GM12873 (cell line): ENCODE results near the gene PLCB4.

Experiments
- CTCF ChIP-seq: IDR thresholded peaks from 2 replicates; pipeline ENCODE4 v1.5.1; 2012; ENCODE audit warnings: low read depth, mild to moderate bottlenecking, moderate library complexity, low read length, control low read depth; ENCODE audit not compliant: insufficient read depth; ENCODE audit errors: missing control alignments

PLCB4 gene

GRCh38 chr20:9447182-9447581 lies 378.3 kb downstream of the PLCB4 start:
- no peak for TF ChIP-seq CTCF

- no peak for TF ChIP-seq CTCF
Observed at GRCh38 chr20:9453201-9453600, 384.3 kb downstream of the PLCB4 start.

GRCh38 chr20:9454791-9455190 lies 385.9 kb downstream of the PLCB4 start:
- no peak for TF ChIP-seq CTCF

GRCh38 chr20:9457136-9457535 lies 388.2 kb downstream of the PLCB4 start:
- no peak for TF ChIP-seq CTCF

GRCh38 chr20:9458138-9458796 lies 389.4 kb downstream of the PLCB4 start:
- TF ChIP-seq CTCF = peak; percentile 66

GRCh38 chr20:9460518-9460917 lies 391.6 kb downstream of the PLCB4 start:
- no peak for TF ChIP-seq CTCF

GRCh38 chr20:9467995-9468394 lies 399.1 kb downstream of the PLCB4 start:
- peak; percentile 70 for TF ChIP-seq CTCF
